Measurements from ENCODE around the gene KIF4B.
"Not testable (repeated sequence)": the region's sequence is repeated elsewhere in the genome, so short reads cannot be mapped to it uniquely, and the experiment has no call there.

KIF4B gene

GRCh38 chr5:155013526-155013925, at the start of gene KIF4B:
KIF4B (plus strand) TSS chr5:155013755; CDS start chr5:155013860, 105 bp downstream.
- Mint-ChIP-seq H3K27ac (no peak within 1 kb of the TSS), H3K27me3 (peaks cover 15% of the 10 kb centered on the region), H3K4me1 (ENCODE audit: low read depth) (no peaks in the 10 kb centered on the region), H3K36me3 (no peaks in the 10 kb centered on the region), H3K4me3 (no peak within 1 kb of the TSS), H3K9me3 (ENCODE audit: low read depth) (no peaks in the 10 kb centered on the region)

- Mint-ChIP-seq H3K27ac (no peak overlapping the region), H3K4me1 (ENCODE audit: low read depth) (peaks cover 3% of the 10 kb centered on the region), H3K36me3 (peaks cover 18% of the 10 kb centered on the region), H3K9me3 (ENCODE audit: low read depth) (no peaks in the 10 kb centered on the region), H3K4me3 (no peak overlapping the region), H3K27me3 (no peaks in the 10 kb centered on the region)
These were observed 47.3 kb upstream of the KIF4B start for GRCh38 chr5:154966081-154966841.

- Mint-ChIP-seq H3K9me3 (ENCODE audit: low read depth) (no peaks in the 10 kb centered on the region), H3K4me1 (ENCODE audit: low read depth) (peaks cover 3% of the 10 kb centered on the region), H3K27me3 (no peaks in the 10 kb centered on the region), H3K27ac (no peak overlapping the region), H3K4me3 (no peak overlapping the region), H3K36me3 (peaks cover 18% of the 10 kb centered on the region)
These were observed 46.7 kb upstream of the KIF4B start for GRCh38 chr5:154966874-154967273.

- H3K4me1 Mint-ChIP-seq (ENCODE audit: low read depth), result peaks cover 1% of the 10 kb centered on the region
- no peaks in the 10 kb centered on the region for H3K27me3 Mint-ChIP-seq
These were observed 46.0 kb upstream of the KIF4B start for GRCh38 chr5:154967421-154968024.

GRCh38 chr5:154968953-154969352, 44.6 kb upstream of the KIF4B start:
- H3K4me3 Mint-ChIP-seq, result no peak overlapping the region
- no peak overlapping the region for H3K27ac Mint-ChIP-seq
- peaks cover 12% of the 10 kb centered on the region for H3K36me3 Mint-ChIP-seq
- H3K4me1 Mint-ChIP-seq (ENCODE audit: low read depth), result no peaks in the 10 kb centered on the region
- no peaks in the 10 kb centered on the region for H3K27me3 Mint-ChIP-seq
- H3K9me3 Mint-ChIP-seq (ENCODE audit: low read depth), result no peaks in the 10 kb centered on the region

More at GRCh38 chr5:154967421-154968024, 46.0 kb upstream of the KIF4B start:
- Mint-ChIP-seq H3K9me3 (ENCODE audit: low read depth) (no peaks in the 10 kb centered on the region), H3K36me3 (peaks cover 17% of the 10 kb centered on the region), H3K4me3 (no peak overlapping the region), H3K27ac (no peak overlapping the region)

- Mint-ChIP-seq H3K4me1 (ENCODE audit: low read depth) (no peaks in the 10 kb centered on the region), H3K27ac (no peak overlapping the region), H3K36me3 (peaks cover 12% of the 10 kb centered on the region), H3K9me3 (ENCODE audit: low read depth) (no peaks in the 10 kb centered on the region), H3K4me3 (no peak overlapping the region), H3K27me3 (no peaks in the 10 kb centered on the region)
These were observed 42.8 kb upstream of the KIF4B start for GRCh38 chr5:154970759-154971158.

- Mint-ChIP-seq H3K27ac (no peak overlapping the region), H3K27me3 (no peaks in the 10 kb centered on the region), H3K4me1 (ENCODE audit: low read depth) (no peaks in the 10 kb centered on the region), H3K36me3 (peaks cover 10% of the 10 kb centered on the region), H3K9me3 (ENCODE audit: low read depth) (no peaks in the 10 kb centered on the region), H3K4me3 (no peak overlapping the region)
These were observed 42.1 kb upstream of the KIF4B start for GRCh38 chr5:154971501-154971900.

- H3K4me3 Mint-ChIP-seq, result no peak overlapping the region
- no peaks in the 10 kb centered on the region for H3K9me3 Mint-ChIP-seq (ENCODE audit: low read depth)
- H3K27ac Mint-ChIP-seq, result no peak overlapping the region
- no peaks in the 10 kb centered on the region for H3K27me3 Mint-ChIP-seq
- H3K36me3 Mint-ChIP-seq, result peaks cover 8% of the 10 kb centered on the region
- no peaks in the 10 kb centered on the region for H3K4me1 Mint-ChIP-seq (ENCODE audit: low read depth)
These were observed 41.0 kb upstream of the KIF4B start for GRCh38 chr5:154972476-154973080.

- H3K36me3 Mint-ChIP-seq; H3K27ac Mint-ChIP-seq; H3K4me1 Mint-ChIP-seq (ENCODE audit: low read depth); H3K9me3 Mint-ChIP-seq (ENCODE audit: low read depth); H3K27me3 Mint-ChIP-seq; H3K4me3 Mint-ChIP-seq: not testable (repeated sequence)
These were observed 37.5 kb upstream of the KIF4B start for GRCh38 chr5:154976082-154976481.

GRCh38 chr5:154977409-154977808, 36.1 kb upstream of the KIF4B start:
- H3K27ac Mint-ChIP-seq, result no peak overlapping the region
- H3K4me1 Mint-ChIP-seq (ENCODE audit: low read depth), result no peaks in the 10 kb centered on the region
- no peak overlapping the region for H3K4me3 Mint-ChIP-seq
- H3K9me3 Mint-ChIP-seq (ENCODE audit: low read depth), result no peaks in the 10 kb centered on the region
- no peaks in the 10 kb centered on the region for H3K27me3 Mint-ChIP-seq
- no peaks in the 10 kb centered on the region for H3K36me3 Mint-ChIP-seq

GRCh38 chr5:154978294-154978693, 35.3 kb upstream of the KIF4B start:
- H3K27me3 Mint-ChIP-seq; H3K4me3 Mint-ChIP-seq; H3K4me1 Mint-ChIP-seq (ENCODE audit: low read depth); H3K9me3 Mint-ChIP-seq (ENCODE audit: low read depth); H3K27ac Mint-ChIP-seq; H3K36me3 Mint-ChIP-seq: not testable (repeated sequence)

- Mint-ChIP-seq H3K27me3 (peaks cover 7% of the 10 kb centered on the region), H3K9me3 (ENCODE audit: low read depth) (no peaks in the 10 kb centered on the region), H3K4me1 (ENCODE audit: low read depth) (no peaks in the 10 kb centered on the region), H3K4me3 (no peak overlapping the region), H3K27ac (no peak overlapping the region), H3K36me3 (no peaks in the 10 kb centered on the region)
These were observed 28.5 kb upstream of the KIF4B start for GRCh38 chr5:154984946-154985516.

GRCh38 chr5:154986151-154986550, 27.4 kb upstream of the KIF4B start:
- no peaks in the 10 kb centered on the region for H3K9me3 Mint-ChIP-seq (ENCODE audit: low read depth)
- H3K27ac Mint-ChIP-seq, result no peak overlapping the region
- no peaks in the 10 kb centered on the region for H3K4me1 Mint-ChIP-seq (ENCODE audit: low read depth)
- no peaks in the 10 kb centered on the region for H3K36me3 Mint-ChIP-seq
- H3K4me3 Mint-ChIP-seq, result no peak overlapping the region
- peaks cover 7% of the 10 kb centered on the region for H3K27me3 Mint-ChIP-seq

- no peaks in the 10 kb centered on the region for H3K4me1 Mint-ChIP-seq (ENCODE audit: low read depth)
- no peaks in the 10 kb centered on the region for H3K36me3 Mint-ChIP-seq
- peaks cover 7% of the 10 kb centered on the region for H3K27me3 Mint-ChIP-seq
- H3K9me3 Mint-ChIP-seq (ENCODE audit: low read depth), result no peaks in the 10 kb centered on the region
- H3K27ac Mint-ChIP-seq, result no peak overlapping the region
- H3K4me3 Mint-ChIP-seq, result no peak overlapping the region
These were observed 23.9 kb upstream of the KIF4B start for GRCh38 chr5:154989626-154990025.

GRCh38 chr5:154993461-154993860, 20.1 kb upstream of the KIF4B start:
- no peaks in the 10 kb centered on the region for H3K9me3 Mint-ChIP-seq (ENCODE audit: low read depth)
- H3K4me1 Mint-ChIP-seq (ENCODE audit: low read depth), result no peaks in the 10 kb centered on the region
- no peaks in the 10 kb centered on the region for H3K27me3 Mint-ChIP-seq

More at GRCh38 chr5:154993461-154993860, 20.1 kb upstream of the KIF4B start:
- Mint-ChIP-seq H3K4me3 (no peak overlapping the region), H3K27ac (no peak overlapping the region), H3K36me3 (no peaks in the 10 kb centered on the region)

Data from activated naive CD8-positive, alpha-beta T cell (primary cell).